Thyroid gland (tissue), 4 donors: ENCODE measurements around the gene CREB3. TPM values are rescaled to one million over a fixed set of nuclear protein-coding genes. Genes with fewer than 3 reads are reported as not detected.

ENCODE experiments used
- DNase-seq, 2 donors: peaks; one replicate each; pipeline ENCODE4 v3.0.0-alpha.2; 2019
- H3K27ac ChIP-seq, 3 donors: fragments of 200-600 bp; sonication (generic); 1 replicate in 2 of 3; 2 replicates in 1 of 3; pipeline ENCODE4 v1.5.1; 2016 to 2019; ENCODE audit warnings: mild to moderate bottlenecking in 1 of 3, moderate library complexity in 1 of 3
- H3K27me3 ChIP-seq: fragments of 200-600 bp; sonication (generic); one replicate; pipeline ENCODE4 v1.5.1; 2019
- H3K36me3 ChIP-seq, 2 donors: fragments of 200-600 bp; sonication (generic); one replicate each; pipeline ENCODE4 v1.5.1; 2016 to 2019
- H3K4me1 ChIP-seq, 2 donors: fragments of 200-600 bp; sonication (generic); one replicate each; pipeline ENCODE4 v1.5.1; 2017 to 2019
- H3K4me3 ChIP-seq, 3 donors: fragments of 200-600 bp; sonication (generic); replicated peaks in 1 of 3; 1 replicate in 2 of 3; 2 replicates in 1 of 3; pipeline ENCODE4 v1.5.1; 2016; ENCODE audit warnings: mild to moderate bottlenecking in 1 of 3
- H3K9me3 ChIP-seq: fragments of 200-600 bp; sonication (generic); one replicate; pipeline ENCODE4 v1.5.1; 2017
- CTCF ChIP-seq, 6 experiments: fragments of 200-600 bp in 3 of 6; fragments of 450-650 bp in 3 of 6; sonication (generic) in 3 of 6; IDR thresholded peaks; one replicate each; pipeline ENCODE4 v1.5.1; 2016 to 2019; ENCODE audit warnings: antibody characterized with exemption in 6 of 6, mild to moderate bottlenecking in 2 of 6, inconsistent platforms in 1 of 6, moderate library complexity in 1 of 6
- POLR2A ChIP-seq, 2 donors: fragments of 450-650 bp; IDR thresholded peaks; one replicate each; pipeline ENCODE4 v1.6.1; 2017; ENCODE audit warnings: antibody characterized with exemption in 2 of 2, mild to moderate bottlenecking in 2 of 2, moderate library complexity in 1 of 2
- WGBS, 2 donors: methylation state at CpG; one replicate each; pipeline ENCODE4 v1.1.5; 2017; 5-methylcytosine and 5-hydroxymethylcytosine counted together
- intact Hi-C: fragments of 100-400 bp; cut with DNase I; formaldehyde crosslinking; loops from one replicate; pipeline ENCODE4 v1.15.1; 2023
- total RNA-seq, 4 donors: library from RNA; depleted of rRNA; stranded (reverse); fragments of >200 nt; gene quantifications; one replicate each; pipeline ENCODE4 v1.2.3, GENCODE V29; 2016

The CREB3 gene
- total RNA-seq, 4 donors from 2014 or later: 44.9 to 73.0 (median 51.3) TPM

DNA sequence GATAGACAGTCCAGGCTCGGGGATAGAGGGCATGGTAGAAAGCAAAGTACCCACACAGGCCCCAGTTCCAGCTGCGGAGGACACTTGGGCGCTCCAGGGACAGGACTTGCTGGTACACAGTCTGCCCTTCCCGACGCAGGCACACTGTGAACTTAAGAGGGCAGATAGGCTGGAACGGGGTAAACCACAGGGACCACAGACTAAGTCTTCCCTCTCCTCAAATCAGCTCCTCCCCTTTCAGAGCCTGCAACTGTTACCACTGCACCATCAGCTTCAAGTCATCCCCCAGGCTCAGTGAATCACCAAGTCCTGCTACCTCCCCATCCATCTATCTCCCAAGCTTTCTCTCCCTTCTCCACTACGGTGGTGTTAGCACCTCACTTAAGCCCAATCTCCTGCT, 9.3 kb downstream of the CREB3 start:
- WGBS, 2 donors: 89 to 93% methylated on average over 7 of the region's 7 CpGs
- no peak overlapping the region for H3K27ac ChIP-seq
- intact Hi-C loops: loop anchor here (10.0 kb wide), 1 partner anchor 83 kb away; the partner anchor contains the start of genes FAM221B and TMEM8B
- peaks cover 65 to 75% of the 10 kb centered on the region in 2 donors for H3K36me3 ChIP-seq
- peaks cover 10 to 13% of the 10 kb centered on the region in 2 donors for H3K4me1 ChIP-seq
- TF ChIP-seq POLR2A (IDR thresholded peaks at IDR 0.05): no peak
- TF ChIP-seq CTCF (IDR thresholded peaks at IDR 0.05): no peak
- H3K9me3 ChIP-seq: no peaks in the 10 kb centered on the region
- no peaks in the 10 kb centered on the region for H3K27me3 ChIP-seq
- DNase-seq: no peak
- H3K4me3 ChIP-seq: no peak overlapping the region

DNA sequence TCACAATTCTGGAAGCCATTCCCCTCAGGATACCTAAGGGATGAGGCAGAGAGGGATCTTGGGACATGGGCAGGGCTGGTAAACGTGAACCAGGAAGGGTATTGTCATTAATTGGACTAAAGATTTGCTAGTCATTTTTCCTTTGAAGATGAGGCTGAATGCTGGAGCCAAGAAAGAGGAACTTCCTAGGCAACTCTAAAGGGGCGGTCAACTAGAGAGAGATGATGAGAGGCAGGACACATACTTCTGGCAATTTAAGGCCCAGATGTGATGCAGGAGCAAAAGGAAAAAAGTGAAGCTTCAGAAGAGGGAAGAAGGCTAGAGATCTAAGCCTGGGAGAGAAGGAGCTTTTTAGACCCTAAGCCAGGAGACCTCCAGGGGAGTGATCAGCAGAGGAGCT, 11.0 kb downstream of the CREB3 start:
- no peak for DNase-seq
- TF ChIP-seq POLR2A (IDR thresholded peaks at IDR 0.05): no peak
- no peak for TF ChIP-seq CTCF (IDR thresholded peaks at IDR 0.05)
- no peak overlapping the region for H3K27ac ChIP-seq
- H3K4me3 ChIP-seq: no peak overlapping the region
- peaks cover 48 to 58% of the 10 kb centered on the region in 2 donors for H3K36me3 ChIP-seq
- WGBS, 2 donors: 69 to 79% methylated on average over 2 of the region's 2 CpGs
- H3K9me3 ChIP-seq: no peaks in the 10 kb centered on the region
- no peaks in the 10 kb centered on the region for H3K27me3 ChIP-seq
- peaks cover 24 to 25% of the 10 kb centered on the region in 2 donors for H3K4me1 ChIP-seq
- intact Hi-C loops: loop anchor here (10.0 kb wide), 1 partner anchor 81 kb away; the partner anchor contains the start of genes FAM221B and TMEM8B

DNA sequence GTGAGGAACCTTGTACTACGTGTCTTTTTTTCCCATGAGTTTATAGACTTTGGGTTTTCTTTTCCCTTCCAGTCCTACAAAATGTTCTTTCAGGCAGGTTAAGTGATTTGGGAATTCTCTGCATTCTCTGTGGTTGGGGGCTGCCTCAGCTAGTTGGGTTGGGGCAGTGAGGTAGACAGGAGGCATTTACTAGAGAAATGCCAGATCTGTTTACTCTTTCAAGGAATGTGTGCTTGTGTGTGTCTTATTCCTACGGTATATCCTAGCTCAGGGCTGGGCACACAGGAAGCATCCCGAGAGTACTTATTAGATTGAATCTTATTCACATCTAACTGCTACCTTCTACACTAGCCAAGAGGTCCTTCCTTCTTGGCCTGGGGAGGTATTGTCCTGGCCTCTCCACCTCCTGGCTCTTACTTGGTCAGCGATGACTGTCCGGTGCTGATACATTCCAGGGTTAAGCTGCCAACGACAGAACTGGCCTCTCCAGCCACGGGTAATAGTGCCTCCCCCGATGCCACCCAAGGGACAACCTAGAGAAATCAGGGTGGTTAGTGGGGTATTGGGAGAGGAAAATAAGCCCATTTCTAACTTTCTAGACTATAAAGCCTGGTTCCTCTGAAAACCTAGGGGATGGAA, 11.5 kb downstream of the CREB3 start:
- peaks cover 42 to 53% of the 10 kb centered on the region in 2 donors for H3K36me3 ChIP-seq
- intact Hi-C loops: loop anchor here (10.0 kb wide), 1 partner anchor 81 kb away; the partner anchor contains the start of genes FAM221B and TMEM8B
- H3K4me1 ChIP-seq: peaks cover 24 to 25% of the 10 kb centered on the region in 2 donors
- H3K27ac ChIP-seq: no peak overlapping the region
- TF ChIP-seq POLR2A (IDR thresholded peaks at IDR 0.05) (no peak), CTCF (IDR thresholded peaks at IDR 0.05) (no peak)
- DNase-seq: no peak
- 89 to 93% methylated on average over 8 of the region's 8 CpGs for WGBS, 2 donors
- H3K4me3 ChIP-seq: no peak overlapping the region
- no peaks in the 10 kb centered on the region for H3K9me3 ChIP-seq
- H3K27me3 ChIP-seq: no peaks in the 10 kb centered on the region

DNA sequence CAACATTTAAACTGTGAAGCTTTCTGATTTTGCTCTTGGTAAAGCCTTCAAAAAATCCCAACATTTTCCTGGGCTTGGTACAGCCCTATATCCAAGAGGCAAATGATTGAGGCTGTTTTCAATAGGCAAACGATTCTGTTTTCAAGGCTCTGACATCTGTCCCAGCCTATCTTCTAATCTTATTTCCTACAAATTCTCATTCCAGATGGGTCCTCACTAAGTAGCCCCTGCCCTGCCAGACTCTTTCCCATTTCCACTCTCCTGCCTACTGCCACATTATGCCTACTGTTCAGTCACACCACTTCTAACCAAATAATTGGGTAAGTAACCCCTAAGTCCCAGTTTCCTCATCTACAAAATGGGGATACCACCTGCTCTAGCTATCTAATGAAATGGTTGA, 13.1 kb downstream of the CREB3 start:
- Histone ChIP-seq H3K4me1 (peaks cover 33 to 34% of the 10 kb centered on the region in 2 donors), H3K4me3 (no peak overlapping the region)
- WGBS, 2 donors: 54 to 67% methylated on average over 1 of the region's 1 CpG

More for the DNA sequence above, 13.1 kb downstream of the CREB3 start:
- DNase-seq: no peak
- TF ChIP-seq POLR2A (IDR thresholded peaks at IDR 0.05) (no peak), CTCF (IDR thresholded peaks at IDR 0.05) (no peak)
- intact Hi-C loops: loop anchor here (10.0 kb wide), 1 partner anchor 79 kb away; the partner anchor contains the start of genes FAM221B and TMEM8B
- H3K27me3 ChIP-seq: no peaks in the 10 kb centered on the region
- no peak overlapping the region for H3K27ac ChIP-seq
- H3K36me3 ChIP-seq: peaks cover 28 to 37% of the 10 kb centered on the region in 2 donors
- H3K9me3 ChIP-seq: no peaks in the 10 kb centered on the region
